GM10847 (cell line): ENCODE data around the gene SMIM10L1.

ENCODE experiments used
- POLR2A ChIP-seq: IDR thresholded peaks from 2 replicates; pipeline ENCODE4 v1.6.1; 2011; ENCODE audit not compliant: insufficient read length; ENCODE audit errors: extremely low read depth

SMIM10L1 gene

GRCh38 chr12:11171145-11171968 lies at the start of gene SMIM10L1:
Gene SMIM10L1, plus strand, starts transcription at chr12:11171194. Its CDS starts 163 bp downstream, at chr12:11171357.
- TF ChIP-seq POLR2A, result peak; percentile 68

- TF ChIP-seq POLR2A, result no peak
Measured at GRCh38 chr12:11130382-11130781, 40.6 kb upstream of the SMIM10L1 start.

DNA sequence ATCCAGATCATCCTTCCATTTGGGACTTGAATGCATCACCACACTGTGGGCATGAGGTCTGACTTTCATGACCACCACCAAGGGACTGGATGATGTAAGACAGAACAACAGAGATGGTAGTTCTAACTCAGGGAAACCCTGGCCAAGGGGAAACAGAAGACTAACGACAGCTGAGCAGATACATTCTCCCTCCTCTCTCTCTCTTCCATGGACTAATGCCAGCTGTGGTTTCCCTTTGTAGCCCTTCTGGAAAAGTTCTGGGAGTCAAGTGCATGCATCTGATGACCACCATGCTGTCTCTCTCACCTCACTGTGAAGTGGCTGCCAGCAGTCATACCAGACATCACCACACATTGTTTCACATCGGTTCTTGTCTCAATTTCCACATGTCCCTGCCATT lies 40.0 kb upstream of the SMIM10L1 start:
- TF ChIP-seq POLR2A, result no peak

DNA sequence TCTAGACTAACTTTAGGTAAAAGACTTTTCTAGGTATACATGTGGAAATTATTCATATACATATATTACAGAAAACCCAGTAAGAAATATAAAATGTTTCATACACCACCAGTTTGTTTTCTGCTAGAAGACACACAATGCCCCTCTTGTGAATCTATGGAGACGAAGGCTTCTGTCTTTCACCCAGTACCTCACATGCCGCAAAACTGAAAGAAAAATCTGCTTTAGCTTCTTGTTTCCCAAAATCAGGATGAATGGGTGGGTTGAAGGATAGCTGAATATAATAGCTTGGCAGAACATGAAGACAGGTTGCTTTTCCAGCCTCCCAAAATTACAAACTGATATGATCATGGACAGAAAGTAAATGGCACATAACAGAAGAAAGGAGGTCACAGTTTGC lies 37.8 kb upstream of the SMIM10L1 start:
- no peak for TF ChIP-seq POLR2A

- TF ChIP-seq POLR2A, result no peak
Measured at GRCh38 chr12:11133816-11134215, 37.2 kb upstream of the SMIM10L1 start.

DNA sequence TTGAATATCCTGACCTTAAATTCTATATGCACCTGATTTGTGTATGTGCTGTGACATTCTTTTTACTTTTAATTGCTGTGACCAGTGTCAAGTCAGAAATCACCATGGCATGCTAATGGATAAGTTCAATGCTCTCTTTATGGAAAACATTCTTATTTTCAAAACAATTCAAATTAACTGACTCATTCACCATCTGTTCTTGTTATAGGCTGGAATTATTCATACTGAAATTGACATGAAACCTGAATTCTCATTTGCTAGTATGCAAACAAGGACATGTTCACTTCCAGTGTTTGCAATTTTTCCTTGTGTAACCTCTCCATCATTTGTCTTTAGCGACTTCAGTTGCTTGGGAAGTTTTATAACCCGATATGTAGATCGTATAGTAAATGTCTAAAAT lies 36.7 kb upstream of the SMIM10L1 start, which contains the start of gene TAS2R30:
TAS2R30 (minus strand) TSS at position 340 of the 400 bp plus-strand sequence. CDS start 400 bp downstream, outside the sequence.
- TF ChIP-seq POLR2A, result no peak

- TF ChIP-seq POLR2A, result no peak
Measured at GRCh38 chr12:11136075-11136474, 34.9 kb upstream of the SMIM10L1 start.

DNA sequence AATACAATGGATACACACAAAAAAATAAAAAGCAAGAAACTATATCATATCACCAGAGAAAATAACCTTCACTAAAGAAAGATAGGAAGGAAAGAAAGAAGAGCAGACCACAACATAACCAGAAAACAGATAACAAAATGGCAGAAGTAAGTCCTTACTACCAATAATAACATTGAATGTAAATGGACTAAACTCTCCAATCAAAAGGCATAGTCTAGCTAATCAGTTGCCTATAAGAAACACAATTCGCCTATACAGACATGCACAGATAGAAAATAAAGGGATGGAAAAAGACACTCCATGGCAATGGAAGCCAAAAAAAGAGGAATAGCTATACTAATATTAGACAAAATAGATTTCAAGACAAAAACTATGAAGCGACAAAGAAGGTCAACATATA lies 27.6 kb upstream of the SMIM10L1 start:
- TF ChIP-seq POLR2A, result no peak

DNA sequence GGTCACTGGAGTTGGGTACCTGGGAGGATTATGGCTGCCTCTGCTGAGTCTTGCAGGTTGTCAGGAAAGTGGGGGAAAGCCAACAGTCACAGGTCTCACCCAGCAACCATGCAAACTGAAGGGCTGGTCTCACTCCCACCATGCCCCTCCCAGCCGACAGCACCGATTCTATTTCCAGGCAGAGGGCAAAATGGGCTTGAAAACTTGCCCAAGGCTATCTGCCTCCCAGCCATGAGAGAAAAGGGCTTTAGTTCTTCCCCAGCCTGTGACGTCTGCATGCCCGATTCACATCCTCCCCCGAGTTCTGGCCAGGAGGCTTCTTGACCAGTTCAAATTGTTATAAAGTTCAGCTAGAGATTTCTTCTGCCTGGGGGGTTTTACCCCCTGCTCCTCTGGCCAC lies 26.7 kb upstream of the SMIM10L1 start:
- no peak for TF ChIP-seq POLR2A

GRCh38 chr12:11147420-11147819 lies 23.6 kb upstream of the SMIM10L1 start:
- TF ChIP-seq POLR2A, result no peak

DNA sequence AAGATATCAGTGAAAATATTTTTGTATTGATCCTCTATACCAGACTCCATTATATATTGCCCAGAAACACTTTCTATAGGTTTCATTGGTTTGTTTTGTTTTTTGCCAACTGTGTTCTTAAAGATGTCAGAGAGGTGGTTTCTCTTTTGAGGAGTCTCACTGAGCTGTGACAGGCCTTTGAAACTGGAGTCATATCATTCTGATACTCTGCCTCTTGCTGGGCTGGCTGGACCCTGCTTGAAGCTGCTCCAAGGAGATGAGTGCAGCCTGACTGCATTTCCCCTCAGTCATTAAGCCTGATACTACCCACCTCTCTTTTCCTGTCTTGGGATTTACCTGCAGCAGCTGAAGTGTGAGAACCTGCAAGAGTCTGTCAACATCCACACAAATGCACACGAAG lies 20.2 kb upstream of the SMIM10L1 start:
- no peak for TF ChIP-seq POLR2A

- TF ChIP-seq POLR2A, result no peak
Measured at GRCh38 chr12:11152725-11153124, 18.3 kb upstream of the SMIM10L1 start.

DNA sequence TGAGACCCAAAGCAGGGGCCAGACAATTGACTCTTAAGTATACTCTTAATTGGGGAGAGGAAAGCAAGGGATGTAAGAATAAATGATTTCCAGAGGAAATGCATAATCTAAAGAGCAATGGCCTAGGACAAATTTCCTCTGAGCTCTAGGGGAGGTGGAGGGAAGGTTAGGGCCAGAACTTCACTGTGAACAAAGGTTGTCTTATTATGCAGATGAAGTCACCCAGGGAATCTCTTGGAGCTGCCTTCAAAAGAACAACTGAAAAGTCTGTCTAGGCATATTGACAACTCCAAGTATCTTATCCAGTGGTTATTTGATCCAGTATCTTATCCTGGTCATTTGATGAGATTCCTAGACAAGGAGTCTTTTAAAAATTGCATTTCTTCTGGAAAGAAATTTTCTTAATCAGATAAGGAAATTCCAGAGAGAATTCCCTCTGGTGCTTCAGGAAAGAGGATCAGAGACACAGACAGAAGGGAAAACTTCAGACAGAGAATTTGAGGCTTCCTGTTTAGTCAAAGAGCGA lies 16.5 kb upstream of the SMIM10L1 start:
- TF ChIP-seq POLR2A, result no peak

DNA sequence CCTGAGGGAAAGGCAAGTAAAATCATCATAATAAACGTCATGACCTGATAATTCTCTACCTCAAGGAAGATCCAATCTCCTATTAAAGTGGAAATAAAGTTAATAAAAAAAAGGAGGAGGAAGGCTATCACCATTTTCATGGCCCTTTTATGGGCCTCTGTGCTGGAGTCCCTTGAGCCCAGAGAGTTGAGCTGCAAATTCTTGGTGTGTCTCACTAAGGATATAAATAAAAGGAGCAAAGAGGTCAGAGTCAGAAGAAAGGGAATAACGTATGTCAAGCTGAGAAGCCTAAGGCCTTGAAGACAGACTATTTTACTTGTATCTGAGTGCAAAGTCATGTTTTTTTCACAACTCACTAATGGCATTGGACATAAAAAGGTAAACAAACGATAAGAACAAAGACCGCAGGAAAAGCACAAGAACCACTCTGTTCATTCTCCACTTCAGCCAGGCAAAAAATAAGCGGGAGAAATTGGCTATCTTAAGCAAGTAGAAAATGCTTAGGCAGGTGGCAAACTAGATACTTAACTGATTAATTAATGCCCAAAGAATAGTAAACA lies 12.0 kb upstream of the SMIM10L1 start:
- TF ChIP-seq POLR2A, result no peak

DNA sequence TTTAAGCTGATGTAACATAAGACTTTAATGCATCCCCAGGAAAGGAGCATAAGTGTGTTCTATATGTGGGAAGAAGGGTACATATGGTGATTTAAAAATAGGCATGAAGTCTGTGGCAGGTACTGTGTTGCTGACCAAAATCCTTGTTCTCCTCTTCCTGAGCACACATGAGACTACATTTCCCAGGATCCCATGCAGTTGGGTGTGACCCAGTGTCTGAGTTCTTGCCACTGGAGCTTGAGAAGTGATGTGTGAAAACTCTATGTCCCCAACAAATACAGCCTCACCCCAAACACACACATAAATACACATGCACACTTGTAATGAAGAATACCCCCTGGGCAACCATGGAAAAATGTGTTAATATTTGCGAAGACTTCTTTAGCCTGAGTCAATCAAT lies 8.5 kb upstream of the SMIM10L1 start:
- TF ChIP-seq POLR2A, result no peak

GRCh38 chr12:11164384-11164783 lies 6.6 kb upstream of the SMIM10L1 start:
- TF ChIP-seq POLR2A, result no peak
